Anterior cingulate cortex (tissue), 58 donors: Measurements from ENCODE around the gene SAE1.

Experiments used
- DNase-seq, 58 donors: peaks; one replicate each; lab custom pipeline; 2025; lab: John Stamatoyannopoulos, UW

SAE1 gene

DNA sequence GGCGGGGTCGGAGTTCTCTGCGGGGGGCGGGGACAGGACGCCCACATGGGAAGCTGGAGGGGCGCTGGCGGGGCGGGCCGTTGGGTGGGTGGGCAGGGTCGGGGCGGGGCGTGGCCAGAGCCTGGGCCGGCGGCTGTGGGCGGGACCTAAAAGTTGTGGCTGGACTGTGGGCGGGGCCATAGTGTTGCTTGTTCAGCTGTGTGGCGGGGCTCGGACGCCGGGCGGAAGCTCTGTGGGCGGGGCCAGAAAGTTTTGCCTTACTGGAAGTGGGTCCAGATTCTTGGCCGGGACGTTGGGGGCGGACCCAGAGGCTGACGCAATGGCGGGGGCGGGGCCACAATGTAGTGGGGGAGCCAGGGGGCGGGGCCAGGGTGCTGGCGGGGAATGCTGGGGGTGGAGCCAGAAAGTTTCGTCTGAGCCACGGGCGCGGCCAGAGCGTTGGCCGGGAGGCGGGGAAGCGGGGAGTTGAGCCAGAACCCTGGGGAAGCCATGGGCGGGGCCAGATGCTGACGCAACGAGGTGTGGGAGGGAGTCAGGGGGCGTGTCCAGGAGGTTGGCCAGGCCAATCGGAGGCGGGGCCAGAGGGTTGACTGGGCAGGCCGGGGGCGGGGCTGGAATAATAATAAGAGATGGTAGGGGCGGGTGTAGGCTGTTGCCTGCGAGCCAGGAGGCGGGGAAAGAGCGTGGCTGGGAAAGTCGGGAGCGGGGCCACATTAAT, 126.2 kb downstream of the SAE1 start:
- peak; percentile 91 to 100 (median 100) for DNase-seq

- DNase-seq: peak in 1 of 58 donors; percentile 94
Measured at GRCh38 chr19:47257411-47258169, 127.0 kb downstream of the SAE1 start.

GRCh38 chr19:47258434-47258833, 127.8 kb downstream of the SAE1 start:
- DNase-seq: no peak

- DNase-seq: no peak
Measured at GRCh38 chr19:47258895-47259555, 128.4 kb downstream of the SAE1 start.
